ENCODE results near the gene RHBDL3. TPM values are rescaled to one million over a fixed set of nuclear protein-coding genes. Genes with fewer than 3 reads are reported as not detected.

Gene RHBDL3
- total and polyA plus RNA-seq, 2 of the 8 experiments (the other 6 are each of a cell fraction or from before 2014, with no cell fraction given) = 9.6 to 12.2 TPM

GRCh38 chr17:32330147-32330546 is 64.5 kb downstream of the RHBDL3 start:
- Histone ChIP-seq H3K56ac (replicated peaks; ENCODE audit: insufficient read length, low read depth, low read length) (no peak overlapping the region), H3K79me2 (ENCODE audit: control insufficient read depth in 1 of 2, insufficient read depth in 2 of 2, low read length in 2 of 2) (no peaks in the 10 kb centered on the region), H3K4ac (replicated peaks; ENCODE audit: insufficient read length, low read depth, low read length) (no peak overlapping the region), H3K23me2 (ENCODE audit: low read depth, low read length) (no peaks in the 10 kb centered on the region), H2AK5ac (ENCODE audit: low read depth, low read length) (no peak overlapping the region), H3K4me1 (replicated peaks in 1 of 4; ENCODE audit: control insufficient read depth in 3 of 4, insufficient read depth in 4 of 4, low read length in 3 of 4) (no peaks in the 10 kb centered on the region), H3K14ac (ENCODE audit: insufficient read length) (no peak overlapping the region), H3K9me3 (ENCODE audit: insufficient read depth in 2 of 2, low read depth in 1 of 2, low read length in 1 of 2) (no peaks in the 10 kb centered on the region), H3K27ac (ENCODE audit: low read depth, low read length) (no peak overlapping the region), H3K4me2 (ENCODE audit: insufficient read depth in 1 of 2, low read depth in 2 of 2, low read length in 2 of 2) (no peak overlapping the region), H2BK120ac (replicated peaks; ENCODE audit: low read depth, low read length) (no peak overlapping the region), H3K23ac (ENCODE audit: insufficient read length) (no peak overlapping the region), H3K18ac (ENCODE audit: extremely low read depth, low read length) (no peak overlapping the region), H3K4me3 (ENCODE audit: extremely low read depth in 1 of 4, insufficient read depth in 2 of 4, low read depth in 3 of 4, low read length in 4 of 4) (no peak overlapping the region), H2BK15ac (ENCODE audit: low read length) (no peak overlapping the region), H4K20me1 (replicated peaks in 1 of 2; ENCODE audit: control insufficient read depth in 1 of 2, insufficient read depth in 2 of 2, low read length in 2 of 2) (no peaks in the 10 kb centered on the region), H3K36me3 (ENCODE audit: control insufficient read depth in 2 of 4, insufficient read depth in 4 of 4, low read length in 3 of 4) (peaks cover 11 to 31% (median 13%) of the 10 kb centered on the region in 4 experiments; a peak in 6 of 8 replicates), H3K79me1 (ENCODE audit: low read depth, low read length) (no peaks in the 10 kb centered on the region), H3K27me3 (replicated peaks in 1 of 4; ENCODE audit: control insufficient read depth in 3 of 4, extremely low read depth in 1 of 4, insufficient read depth in 3 of 4, low read length in 3 of 4) (no peaks in the 10 kb centered on the region), H3K9ac (replicated peaks in 1 of 4; ENCODE audit: extremely low read depth in 1 of 4, low read depth in 3 of 4, low read length in 3 of 4) (no peak overlapping the region), H2BK12ac (ENCODE audit: low read depth, low read length) (no peak overlapping the region), H4K8ac (ENCODE audit: extremely low read depth, insufficient read depth, low read length) (no peak overlapping the region), H2BK20ac (ENCODE audit: low read length) (no peak overlapping the region), H2BK5ac (ENCODE audit: low read depth, low read length) (no peak overlapping the region), H4K5ac (ENCODE audit: insufficient read length, low read depth, low read length) (no peak overlapping the region), H4K91ac (replicated peaks; ENCODE audit: insufficient read length, low read length) (no peak overlapping the region), H2AFZ (ENCODE audit: low read length) (no peak overlapping the region)
- DNase-seq (ENCODE audit: low read depth in 1 of 2, low spot score in 2 of 2) (no peak), FAIRE-seq (no peak)
- ChIA-PET POLR2A (ENCODE audit: partially characterized antibody) (interaction anchor here (1.6 to 2.7 kb wide), 3 partner anchors 8 to 21 kb away, joined by 7 to 8 read pairs (median 7); no protein-coding TSS in a partner anchor), CTCF (ENCODE audit: partially characterized antibody) (interaction anchor here (1.0 to 3.1 kb wide), 3 partner anchors 10 to 132 kb away, joined by 3 to 32 read pairs (median 5); no protein-coding TSS in a partner anchor)
- 88% methylated on average over 3 of the region's 3 CpGs; no CpG with 5 or more reads in 1 of the 2 experiments for WGBS, 2 experiments (ENCODE audit: extremely low coverage in 1 of 2, insufficient coverage in 1 of 2, insufficient read length in 1 of 2, insufficient replicate concordance in 2 of 2, low coverage in 1 of 2, low lambda C conversion rate in 2 of 2, missing lambda C conversion rate in 1 of 2)
- no peak for TF ChIP-seq NANOG (IDR thresholded peaks at IDR 0.05; ENCODE audit: insufficient read depth, low read depth, low read length, poor library complexity, severe bottlenecking)
- no peak for TF ChIP-seq SIN3A (conservative IDR thresholded peaks at IDR 0.05 in 1 of 2, IDR thresholded peaks at IDR 0.05 in 1 of 2; ENCODE audit: low read depth in 1 of 2, low read length in 2 of 2)
- TF ChIP-seq CTBP2 (IDR thresholded peaks at IDR 0.05; ENCODE audit: borderline replicate concordance, insufficient read depth, insufficient read length, low read length) = no peak
- no peak for TF ChIP-seq RBBP5 (IDR thresholded peaks at IDR 0.05; ENCODE audit: borderline replicate concordance, low read depth, low read length)
- no peak for TF ChIP-seq CBX5 (IDR thresholded peaks at IDR 0.05; ENCODE audit: low read depth, low read length)
- no peak for TF ChIP-seq CHD2 (IDR thresholded peaks at IDR 0.05; ENCODE audit: low read length)
- TF ChIP-seq HDAC2 (IDR thresholded peaks at IDR 0.05; ENCODE audit: borderline replicate concordance in 1 of 2, low read depth in 2 of 2, low read length in 2 of 2) = no peak
- no peak for TF ChIP-seq BACH1 (IDR thresholded peaks at IDR 0.05; ENCODE audit: low read length)
- no peak for TF ChIP-seq MAX (IDR thresholded peaks at IDR 0.05)
- TF ChIP-seq PHF8 (conservative IDR thresholded peaks at IDR 0.05; ENCODE audit: low read depth, low read length) = no peak
